GM18499 (cell line): ENCODE results near the gene LCE2B.

Experiments
- ATAC-seq: cut with Tn5 transposase; IDR thresholded peaks from one replicate; pipeline ENCODE4 v1.9.1; 2021; ENCODE audit warnings: moderate number of reproducible peaks; ENCODE audit not compliant: insufficient read depth, unreplicated experiment

LCE2B gene

DNA sequence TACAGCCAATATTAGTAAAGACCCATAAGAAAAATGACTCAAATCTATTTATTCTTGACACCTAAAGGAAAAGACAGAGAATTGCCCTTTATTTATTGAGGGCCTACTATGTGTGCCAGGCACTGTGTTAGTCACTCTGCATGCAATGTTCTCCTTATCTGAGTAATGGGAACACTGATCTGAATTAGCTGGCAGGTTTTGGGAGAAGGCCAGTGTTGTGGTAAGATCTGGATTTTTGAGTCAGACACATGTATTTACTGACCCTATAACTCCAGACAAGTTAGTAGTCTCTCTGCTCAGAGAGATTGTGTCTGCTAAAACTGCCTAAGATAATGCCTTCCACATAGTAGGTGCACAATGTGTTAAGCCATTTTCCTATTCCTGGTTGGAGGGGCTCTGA lies 39.3 kb downstream of the LCE2B start:
- ATAC-seq = no peak

DNA sequence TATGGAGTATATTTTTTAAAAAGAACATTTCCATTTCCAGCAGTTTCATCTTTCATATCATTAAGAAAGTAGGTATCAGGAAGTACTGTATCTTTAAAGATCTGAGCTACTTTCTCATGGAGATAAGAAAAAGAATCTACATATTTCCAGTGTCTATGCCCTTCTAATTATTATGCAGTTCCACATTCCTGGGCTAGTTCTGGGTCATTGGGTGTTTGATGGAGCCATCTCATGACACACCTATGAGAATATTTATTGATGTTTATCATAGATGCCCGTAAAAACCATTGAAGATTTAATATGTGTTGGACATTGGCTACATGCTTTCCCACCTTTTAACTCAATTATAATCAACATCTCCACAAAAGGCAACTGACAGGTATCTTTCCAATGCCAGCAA lies 43.1 kb downstream of the LCE2B start:
- ATAC-seq = no peak

DNA sequence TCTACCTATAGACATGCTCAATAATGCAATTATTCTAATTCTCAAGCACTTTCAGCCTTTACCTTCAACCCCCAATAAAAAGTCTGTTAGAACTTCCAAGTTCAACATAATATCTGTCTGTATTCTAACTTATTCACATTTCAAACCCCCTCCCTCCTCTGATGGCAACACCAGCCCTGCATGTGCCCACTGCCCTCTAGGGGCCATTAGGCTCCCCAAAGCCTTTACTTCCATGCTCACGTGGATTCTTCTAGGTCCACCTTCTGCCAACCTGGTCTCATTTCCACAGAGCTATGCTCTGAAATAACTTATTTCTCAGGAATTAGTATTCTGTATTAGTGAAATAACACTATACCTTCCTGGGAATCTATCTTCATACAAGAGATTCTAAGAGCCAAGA lies 49.7 kb downstream of the LCE2B start:
- ATAC-seq = no peak
